GM18507 (cell line): Measurements from ENCODE around the gene SP110.
"Not testable (repeated sequence)": the region's sequence is repeated elsewhere in the genome, so short reads cannot be mapped to it uniquely, and the experiment has no call there.

ENCODE experiments used
- DNase-seq: peaks from one replicate; pipeline ENCODE4 v3.0.0; 2011; ENCODE audit warnings: low read depth; ENCODE audit not compliant: insufficient read length; ENCODE audit errors: extremely low spot score
- FAIRE-seq: peaks from 2 replicates; lab custom pipeline; 2011; peaks lifted over from hg19 to GRCh38; lab: Jason Lieb, UNC

SP110 gene

DNA sequence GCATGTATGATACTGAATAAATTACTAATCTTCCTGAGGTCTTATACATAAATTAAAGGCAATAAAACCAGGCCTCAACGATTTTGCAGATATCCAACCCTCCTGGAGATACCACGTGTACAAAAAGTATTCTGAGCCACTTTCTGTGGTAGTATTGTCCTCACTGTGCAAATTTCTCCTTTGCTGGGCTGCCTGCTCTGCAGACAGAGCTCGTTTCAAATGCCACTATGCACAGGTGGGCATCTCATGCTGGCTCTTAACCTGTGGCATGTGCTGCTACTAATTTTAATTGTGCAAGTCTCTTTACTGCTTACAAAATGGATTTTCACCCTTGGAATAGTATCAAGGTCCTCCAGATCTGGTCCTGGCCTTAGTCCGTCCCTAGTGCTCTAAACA, 84.7 kb downstream of the SP110 start:
- FAIRE-seq (no peak), DNase-seq (no peak)

DNA sequence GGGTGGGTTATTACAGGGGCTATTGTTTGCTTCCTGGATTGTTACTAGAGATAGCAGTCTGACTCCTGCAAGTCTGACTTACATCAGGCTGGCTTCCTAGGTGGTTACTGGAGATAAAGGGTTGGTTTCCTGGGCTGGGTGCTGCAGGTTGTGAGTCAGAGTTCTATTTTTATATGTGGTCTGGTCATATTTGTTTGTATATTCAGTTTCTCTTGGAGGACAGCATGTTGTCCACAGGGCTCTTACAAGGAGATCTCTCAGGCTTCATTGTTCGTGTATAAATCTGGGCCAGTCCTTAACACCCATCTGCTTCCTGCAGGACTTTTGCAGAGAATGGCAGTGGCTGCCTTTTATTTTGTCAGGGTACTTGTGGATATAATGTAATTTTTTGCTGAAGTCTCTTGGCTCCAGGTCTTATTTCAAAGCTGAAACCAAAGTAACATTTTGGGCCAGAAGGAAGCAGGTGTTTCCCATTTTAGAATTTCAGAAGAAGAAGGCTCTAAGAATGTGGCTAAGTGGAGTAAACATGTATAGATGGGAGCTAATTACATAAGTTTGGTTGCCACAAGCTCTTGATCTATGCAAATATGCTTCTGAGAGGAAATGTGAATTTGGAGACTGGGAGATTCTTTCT, 85.2 kb downstream of the SP110 start:
- FAIRE-seq (no peak), DNase-seq (no peak)

DNA sequence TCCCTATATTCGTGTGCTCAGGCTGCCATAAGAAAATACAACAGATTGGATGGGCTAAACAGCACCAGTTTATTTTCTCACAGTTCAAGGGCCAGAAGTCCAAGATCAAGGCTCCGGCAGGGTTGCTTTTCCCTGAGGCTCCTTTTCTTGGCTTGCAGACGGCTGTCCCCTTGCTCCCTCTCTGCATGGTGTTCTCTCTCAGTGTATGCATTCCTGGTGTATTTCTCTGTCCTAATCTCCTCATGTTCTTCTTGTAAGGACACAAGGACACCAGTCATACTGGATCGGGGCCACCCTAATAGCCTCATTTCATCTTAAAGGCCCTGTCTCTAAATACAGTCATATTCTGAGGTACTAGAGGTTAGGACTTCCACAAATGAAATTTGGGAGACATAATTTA, 88.4 kb downstream of the SP110 start:
- FAIRE-seq: no peak
- no peak for DNase-seq

DNA sequence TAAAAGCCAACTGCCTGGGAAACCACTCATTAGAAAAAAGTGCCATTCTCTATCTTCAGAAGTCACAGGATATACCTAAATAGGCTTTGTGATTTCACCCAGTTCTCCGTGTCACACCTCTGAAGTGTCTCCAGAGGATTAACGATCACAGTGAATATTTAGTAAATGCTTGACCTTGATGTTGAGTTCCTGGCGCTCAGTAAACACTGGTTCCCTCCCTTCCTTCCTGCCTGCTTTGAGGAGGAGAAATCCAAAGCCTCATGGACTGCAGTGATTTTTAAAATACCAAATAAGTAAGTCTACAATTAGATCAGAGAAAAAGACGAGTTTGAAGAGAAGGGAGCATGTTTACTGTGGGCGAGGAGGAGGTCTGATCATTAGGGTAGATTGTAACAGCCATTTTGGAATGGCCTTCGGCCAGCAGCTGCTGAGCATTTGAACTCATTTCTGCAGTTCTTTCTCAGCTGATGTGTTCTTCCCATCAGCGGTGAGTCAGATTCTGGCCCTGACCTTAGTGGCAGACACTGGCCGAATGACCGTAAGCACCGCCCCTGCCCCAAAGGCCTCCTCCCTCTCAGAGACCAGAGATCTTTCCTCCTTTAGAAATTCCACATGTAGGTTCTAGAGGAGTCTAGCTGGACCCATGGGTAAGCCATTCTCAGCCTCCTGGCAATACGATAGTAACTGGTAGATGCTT, 89.0 kb downstream of the SP110 start:
- FAIRE-seq: no peak
- DNase-seq: no peak

DNA sequence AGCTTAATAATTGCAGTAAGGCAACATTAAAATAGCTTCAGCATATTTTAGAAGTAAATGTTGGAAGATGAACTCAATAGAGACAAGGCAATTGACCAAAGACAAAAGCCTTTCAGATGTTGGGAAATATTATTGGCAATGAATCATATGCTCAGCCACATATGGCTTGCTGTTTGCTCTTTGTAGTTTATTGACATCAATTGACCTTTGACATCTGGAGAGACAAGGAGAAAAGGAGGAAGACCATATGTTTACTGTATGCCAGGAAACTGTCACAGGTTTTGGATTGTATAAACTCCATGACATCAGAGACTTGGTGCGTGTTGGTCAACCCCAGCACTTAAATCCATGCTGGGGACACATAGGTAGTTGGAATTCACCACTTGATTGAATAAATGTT, 90.4 kb downstream of the SP110 start:
- DNase-seq (no peak), FAIRE-seq (no peak)

DNA sequence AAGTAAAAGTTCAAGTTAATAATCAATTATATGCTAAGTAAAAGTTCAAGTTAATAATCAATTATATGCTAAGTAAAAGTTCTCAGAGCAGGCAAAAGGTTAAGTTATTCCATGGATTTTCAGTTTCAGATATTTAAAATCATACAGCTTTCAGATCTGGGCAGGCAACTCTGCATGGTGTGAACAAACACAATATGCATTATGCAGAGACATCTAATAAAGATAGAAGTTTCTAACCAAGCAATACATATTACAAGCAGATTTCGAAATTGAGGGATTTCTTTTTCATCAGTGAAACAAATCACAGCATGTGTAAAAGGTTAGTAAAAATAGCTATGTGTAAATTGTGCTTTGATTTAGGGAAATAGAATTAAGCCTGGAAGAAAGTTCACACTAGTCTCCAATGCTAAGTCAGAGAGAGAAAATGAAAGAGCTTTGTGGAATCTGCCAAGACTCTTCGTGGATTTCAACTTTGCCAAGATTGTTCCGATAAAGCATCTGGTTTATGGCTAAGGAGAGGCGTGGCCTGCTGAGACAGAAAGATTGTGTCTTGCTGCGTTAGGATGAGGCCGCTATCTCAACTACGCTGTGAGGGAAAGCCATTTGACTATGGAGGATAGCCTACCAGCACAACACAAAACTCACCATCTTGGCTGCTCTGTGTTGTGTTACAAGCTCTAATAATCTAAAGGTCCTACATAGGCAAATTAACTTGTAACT, 91.0 kb downstream of the SP110 start:
- FAIRE-seq: no peak
- no peak for DNase-seq

DNA sequence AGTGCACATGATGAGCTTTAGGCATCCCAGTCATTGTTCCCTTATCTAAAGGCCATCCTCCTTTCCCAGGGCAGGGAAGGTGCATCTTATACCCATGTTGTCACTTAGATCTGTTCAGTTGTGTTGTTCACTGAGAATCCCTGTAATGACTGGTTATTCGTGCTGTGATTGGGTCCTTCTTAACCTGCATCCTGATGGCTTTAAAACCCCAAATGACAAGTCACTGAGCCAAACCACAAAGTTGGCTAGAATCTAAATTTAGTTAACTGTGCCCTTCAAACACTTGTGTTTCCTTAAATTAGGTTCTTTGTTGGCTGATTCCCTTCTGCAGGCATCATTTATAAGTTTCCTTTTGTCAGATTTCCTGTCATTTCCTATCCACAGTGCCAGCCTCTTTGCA, 92.6 kb downstream of the SP110 start:
- peak; percentile 39 for FAIRE-seq
- no peak for DNase-seq

DNA sequence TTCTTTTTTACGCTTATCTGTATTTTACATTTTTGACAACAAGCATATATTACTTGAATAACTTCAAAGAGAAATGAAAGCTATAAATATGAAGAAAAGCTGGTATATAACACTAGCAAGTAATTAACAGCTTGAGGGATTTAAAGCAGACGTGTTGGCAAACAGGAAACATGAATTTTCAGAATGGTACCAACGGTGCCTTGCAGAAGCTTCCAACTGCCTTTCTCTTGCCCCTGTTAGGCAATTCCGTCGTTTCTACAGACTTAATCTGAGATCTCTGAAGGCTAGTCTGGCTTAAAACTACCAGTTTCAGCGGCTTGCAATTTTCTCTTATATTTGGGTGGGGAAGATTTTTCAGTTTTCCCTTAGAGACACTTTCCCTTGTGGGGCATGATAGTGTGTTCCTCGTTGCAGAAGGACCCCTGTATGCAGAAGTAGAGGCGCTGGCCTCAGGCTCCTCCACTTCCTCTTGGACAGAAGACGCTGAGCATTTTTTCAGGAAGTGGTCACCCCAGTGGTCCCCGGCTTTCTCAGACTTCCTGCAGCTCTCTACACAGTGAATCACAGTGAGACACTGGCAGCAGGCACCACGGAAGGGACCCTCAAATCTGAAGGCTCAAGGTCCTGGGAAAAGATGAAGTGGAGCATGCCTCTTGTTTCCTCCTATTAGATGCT, 94.9 kb downstream of the SP110 start:
- FAIRE-seq (peak; percentile 36), DNase-seq (no peak)

DNA sequence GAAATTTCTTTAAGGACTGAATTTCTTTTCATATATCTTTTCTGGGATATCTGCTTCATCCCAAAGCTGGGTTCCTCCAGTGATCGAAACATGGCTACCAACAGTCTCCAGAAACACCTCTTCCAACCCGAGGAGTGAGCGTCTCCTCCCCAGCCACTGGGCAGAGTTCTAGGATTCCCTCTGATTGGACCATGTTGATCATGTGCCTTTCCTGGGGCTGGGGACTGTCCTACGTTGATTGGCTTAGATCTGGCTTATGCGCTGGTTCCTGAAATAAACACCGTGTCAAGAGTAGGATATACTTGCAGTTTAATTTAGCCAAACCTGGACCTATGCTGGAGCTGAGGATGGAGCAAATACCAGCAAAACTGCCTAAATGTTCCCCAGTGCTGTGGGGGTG, 95.5 kb downstream of the SP110 start:
- DNase-seq (no peak), FAIRE-seq (no peak)

DNA sequence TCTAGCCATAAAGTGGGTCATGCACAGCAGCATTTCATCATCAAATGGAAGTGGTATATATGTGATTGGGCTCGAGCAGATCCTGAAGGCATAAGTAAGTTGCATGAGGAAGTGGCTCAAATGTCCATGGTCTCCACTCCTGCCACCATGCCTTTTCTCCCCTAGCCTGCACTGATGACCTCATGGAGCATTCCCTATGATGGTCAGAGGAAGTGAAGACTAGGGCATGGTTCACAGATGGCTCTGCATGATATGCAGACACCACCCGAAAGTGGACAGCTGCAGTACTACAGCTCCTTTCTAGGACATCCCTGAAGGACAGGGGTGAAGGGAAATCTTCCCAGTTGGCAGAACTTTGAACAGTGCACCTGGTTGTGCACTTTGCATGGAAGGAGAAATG, 99.4 kb downstream of the SP110 start:
- not testable (repeated sequence) for FAIRE-seq, DNase-seq

DNA sequence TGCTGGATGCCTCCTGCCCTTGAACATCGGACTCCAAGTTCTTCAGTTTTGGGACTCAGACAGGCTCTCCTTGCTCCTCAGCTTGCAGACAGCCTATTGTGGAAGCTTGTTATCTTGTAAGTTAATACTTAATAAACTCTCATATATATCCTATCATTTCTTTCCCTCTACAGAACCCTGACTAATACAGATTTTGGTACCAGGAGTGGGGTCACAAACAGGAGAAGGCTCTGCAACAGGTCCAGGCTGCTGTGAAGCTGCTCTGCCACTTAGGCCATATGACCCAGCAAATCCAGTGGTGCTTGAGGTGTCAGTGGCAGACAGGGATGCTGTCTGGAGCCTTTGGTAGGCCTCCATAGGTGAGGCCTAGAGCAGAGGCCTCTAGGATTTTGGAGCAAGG, 100.0 kb downstream of the SP110 start:
- DNase-seq, FAIRE-seq: not testable (repeated sequence)
